OCI-M1 (cell line): ENCODE data around the gene SIL1.
"Not testable (repeated sequence)": the region's sequence is repeated elsewhere in the genome, so short reads cannot be mapped to it uniquely, and the experiment has no call there.

Source experiments
- DNase-seq: peaks from one replicate; lab custom pipeline; 2025; lab: John Stamatoyannopoulos, UW

Gene SIL1

DNA sequence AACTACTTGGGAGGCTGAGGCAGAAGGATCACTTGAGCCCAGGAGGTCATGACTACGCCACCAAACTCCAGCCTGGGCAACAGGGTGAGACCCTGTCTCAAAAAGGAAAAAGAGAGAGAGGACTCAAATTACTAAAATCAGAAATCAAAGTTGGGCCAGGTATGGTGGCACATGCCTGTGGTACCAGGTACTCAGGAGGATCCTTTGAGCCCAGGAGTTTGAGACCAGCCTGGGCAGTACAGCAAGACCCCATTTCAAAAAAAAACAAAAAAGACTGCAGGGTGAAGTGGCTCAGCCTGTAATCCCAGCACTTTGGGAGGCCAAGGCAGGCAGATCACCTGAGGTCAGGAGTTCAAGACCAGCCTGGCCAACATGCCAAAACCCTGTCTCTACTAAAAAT is 23.8 kb downstream of the SIL1 start:
- DNase-seq = not testable (repeated sequence)

DNA sequence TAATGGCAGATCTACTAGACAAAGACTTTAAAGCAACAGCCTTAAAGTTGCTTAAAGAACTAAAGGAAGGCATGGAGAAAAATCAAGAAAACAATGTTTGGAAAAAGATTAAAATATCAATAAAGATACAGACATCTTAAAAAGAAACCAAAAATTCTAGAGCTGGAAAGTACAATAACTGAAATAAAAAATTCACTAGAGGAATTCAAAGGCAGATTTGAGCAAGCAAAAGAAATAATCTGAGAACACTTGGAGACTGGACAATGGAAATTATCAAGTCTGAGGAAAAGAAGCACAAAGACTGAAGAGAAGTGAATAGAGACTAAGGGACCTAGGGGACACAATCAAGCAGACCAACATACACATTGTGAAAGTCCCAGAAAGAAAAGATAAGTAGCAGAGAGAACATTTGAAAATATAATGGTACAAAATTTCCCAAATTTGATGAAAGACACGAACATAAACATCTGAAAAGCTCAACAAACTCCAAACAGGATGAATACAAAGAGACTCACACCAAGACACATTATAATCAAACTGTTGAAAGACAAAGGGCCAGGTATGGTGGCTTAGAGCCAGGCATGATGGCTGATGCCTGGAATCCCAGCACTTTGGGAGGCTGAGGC is 26.3 kb downstream of the SIL1 start:
- DNase-seq = no peak

DNA sequence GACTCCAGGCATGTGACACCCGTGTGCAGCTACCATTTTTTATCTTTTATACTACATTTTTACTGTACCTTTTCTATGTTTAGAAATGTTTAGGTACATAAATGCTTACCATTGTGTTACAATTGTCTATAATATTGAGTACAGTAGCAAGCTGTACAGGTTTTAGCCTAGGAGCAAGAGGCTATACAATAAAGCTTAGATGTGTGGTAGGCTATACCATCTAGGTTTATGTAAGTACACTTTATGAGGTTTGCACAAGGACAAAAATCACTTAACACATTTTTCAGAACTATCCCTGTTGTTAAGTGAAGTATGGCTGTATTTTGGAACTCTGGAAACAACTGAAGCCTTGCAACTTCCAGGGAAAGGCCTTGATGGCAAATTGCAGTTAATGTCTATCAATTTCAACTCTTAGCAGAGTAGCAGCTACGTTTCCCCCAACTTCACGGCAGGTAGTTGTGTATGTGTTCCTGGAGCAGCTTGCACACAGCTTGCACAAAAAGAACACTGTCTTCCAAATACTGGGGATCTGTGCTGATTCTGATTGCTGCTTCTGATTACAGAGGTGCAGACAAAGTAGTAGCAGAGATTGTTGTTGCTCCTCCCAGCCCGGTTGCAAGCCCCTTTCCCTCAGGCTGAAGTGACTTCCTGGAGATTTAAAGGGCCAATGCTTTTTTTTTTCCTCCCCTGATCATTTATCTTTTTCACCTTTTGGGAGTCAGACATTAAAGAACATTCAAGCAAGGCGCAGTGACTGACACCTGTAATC is 30.0 kb downstream of the SIL1 start:
- DNase-seq = no peak

DNA sequence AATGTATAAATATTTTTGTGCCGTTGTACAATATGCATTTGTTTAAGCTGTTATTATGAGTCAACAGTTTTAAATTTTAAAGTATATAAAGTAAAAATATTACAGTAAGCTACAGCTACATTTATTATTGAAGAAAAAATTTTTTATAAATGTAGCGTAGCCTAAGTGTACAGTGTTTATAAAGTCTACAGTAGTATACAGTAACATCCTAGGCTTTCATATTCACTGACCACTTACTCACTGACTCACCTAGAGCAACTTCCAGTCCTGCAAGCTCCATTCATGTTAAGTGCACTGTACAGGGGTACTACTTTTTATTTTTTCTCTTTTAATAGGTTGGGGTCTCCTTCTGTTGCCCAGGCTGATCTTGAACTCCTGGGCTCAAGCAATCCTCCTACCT is 30.6 kb downstream of the SIL1 start:
- no peak for DNase-seq

DNA sequence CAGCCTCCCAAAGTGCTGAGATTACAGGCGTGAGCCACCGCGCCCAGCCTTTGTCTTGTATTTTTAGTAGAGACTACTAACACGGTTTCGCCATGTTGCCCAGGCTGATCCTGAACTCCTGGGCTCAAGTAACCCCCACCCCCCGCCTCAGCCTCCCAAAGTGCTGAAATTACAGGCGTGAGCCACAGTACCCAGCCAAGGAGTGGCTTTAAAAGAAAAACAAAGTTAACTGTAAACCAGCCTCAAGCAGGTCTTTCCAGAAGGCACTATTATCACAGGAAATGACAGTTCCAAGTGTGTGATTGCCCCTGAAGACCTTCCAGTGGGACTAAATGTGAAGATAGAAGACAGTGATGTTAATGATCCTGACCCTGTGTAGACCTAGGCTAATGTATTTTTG is 31.1 kb downstream of the SIL1 start:
- DNase-seq = no peak

DNA sequence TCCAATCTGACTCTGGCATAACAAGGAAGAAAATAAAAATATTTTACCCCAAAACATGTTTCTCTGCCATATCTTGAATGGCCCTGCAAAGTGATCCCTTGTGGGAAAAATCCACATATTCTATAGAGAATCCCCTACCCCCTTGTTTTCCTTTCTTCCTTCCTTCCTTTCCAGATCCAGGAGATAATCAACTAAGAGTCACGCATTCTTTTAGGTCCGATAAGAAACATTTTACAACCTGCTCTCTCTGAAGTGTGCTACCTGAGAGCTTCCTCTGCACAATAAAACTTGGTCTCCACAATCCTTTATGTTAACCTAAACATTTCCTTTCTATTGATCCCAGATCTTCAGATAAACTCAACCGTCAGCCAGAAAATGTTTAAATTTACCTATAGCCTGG is 33.3 kb downstream of the SIL1 start:
- not testable (repeated sequence) for DNase-seq

DNA sequence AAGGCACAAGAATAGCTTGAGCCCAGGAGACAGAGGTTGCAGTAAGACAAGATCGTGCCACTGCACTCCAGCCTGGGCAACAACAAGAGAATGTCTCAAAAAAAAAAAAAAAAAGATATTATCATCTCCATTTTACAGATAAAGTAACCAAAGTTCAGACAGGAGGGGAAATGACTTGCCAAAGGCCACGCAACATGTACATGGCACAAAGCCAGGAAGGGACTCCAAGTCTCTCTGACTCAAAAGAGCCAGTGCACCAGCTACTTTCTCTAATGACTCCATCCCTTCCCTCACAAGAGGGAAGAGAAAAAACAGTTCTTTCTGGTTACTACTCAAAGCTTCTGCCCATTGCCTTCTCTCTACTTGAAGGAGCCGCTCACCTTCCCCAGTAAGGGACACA is 34.1 kb downstream of the SIL1 start:
- peak; percentile 68 for DNase-seq

DNA sequence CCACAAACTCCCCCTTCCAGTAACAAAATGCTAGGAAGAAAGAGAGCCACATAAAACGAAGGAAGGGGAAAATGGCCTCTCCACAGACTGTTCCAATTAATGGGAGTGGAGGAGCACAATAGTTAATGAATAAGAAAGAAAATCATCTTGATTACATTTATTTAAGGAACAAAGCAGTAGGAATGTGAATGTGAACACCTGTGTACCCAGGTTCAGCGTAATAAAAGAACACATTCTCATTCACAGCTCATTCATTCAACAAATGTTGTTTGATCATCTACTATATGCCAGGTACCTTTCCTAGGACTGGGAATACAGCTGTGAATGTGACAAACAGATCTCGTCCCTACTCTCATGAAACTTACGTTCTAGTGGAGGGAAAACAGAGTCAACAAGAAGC is 35.7 kb downstream of the SIL1 start:
- DNase-seq = no peak

DNA sequence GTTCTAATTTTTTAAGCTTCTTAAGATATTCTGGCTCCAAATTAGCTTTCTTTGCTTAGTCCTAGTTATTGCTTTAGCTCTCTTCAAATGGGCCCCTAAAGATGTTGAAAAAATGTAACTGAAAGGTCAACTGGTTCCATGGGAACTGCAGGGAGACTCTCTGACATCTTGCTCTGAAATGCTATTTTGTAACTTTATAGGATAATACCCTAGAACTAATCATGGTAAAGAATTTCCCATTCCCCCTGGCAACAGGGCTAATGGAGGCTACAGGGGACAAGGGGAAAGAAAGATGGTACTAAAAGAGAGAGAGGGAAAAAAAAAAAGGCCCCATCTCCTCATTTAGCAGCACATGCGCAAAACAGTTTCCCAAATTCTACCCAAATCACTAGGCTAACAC is 39.4 kb downstream of the SIL1 start:
- DNase-seq = no peak

DNA sequence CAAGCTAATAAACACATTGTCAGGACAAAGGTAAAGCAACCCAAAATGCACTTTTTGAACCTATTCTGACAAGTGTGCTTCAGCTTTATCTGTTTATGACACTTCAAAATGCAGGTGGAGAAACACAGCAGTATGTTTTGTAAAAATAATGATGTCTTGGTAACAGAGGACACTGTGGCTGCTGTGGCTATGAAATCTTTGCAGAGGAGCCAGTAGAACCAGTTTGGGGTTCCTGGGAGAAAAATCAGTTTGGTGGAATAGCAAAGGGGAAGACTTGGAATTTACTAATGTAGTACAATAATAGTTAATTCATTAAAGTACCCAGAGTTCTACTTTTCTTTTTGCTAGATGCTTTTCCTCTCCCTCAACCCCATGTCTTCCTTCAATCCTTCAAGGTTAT is 40.6 kb downstream of the SIL1 start:
- DNase-seq = no peak

DNA sequence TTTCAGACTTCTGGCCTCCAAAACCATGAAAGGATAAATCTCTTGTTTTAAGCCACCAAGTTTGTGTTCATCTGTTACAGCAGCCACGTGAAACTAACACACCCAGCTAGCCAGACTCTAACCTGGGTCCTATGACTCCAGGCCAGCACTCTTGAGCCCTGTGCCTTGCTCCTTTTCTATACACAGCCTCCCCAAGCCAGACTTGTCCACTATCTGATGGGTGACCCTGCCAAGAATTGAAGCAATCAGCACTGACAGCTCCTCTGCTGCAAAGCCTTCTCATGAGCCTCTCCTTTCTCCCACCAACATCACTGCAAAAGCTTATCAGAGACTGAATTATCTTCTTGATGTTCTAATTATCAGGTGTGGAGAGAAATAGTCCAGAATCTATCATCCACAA is 41.4 kb downstream of the SIL1 start:
- DNase-seq = no peak

DNA sequence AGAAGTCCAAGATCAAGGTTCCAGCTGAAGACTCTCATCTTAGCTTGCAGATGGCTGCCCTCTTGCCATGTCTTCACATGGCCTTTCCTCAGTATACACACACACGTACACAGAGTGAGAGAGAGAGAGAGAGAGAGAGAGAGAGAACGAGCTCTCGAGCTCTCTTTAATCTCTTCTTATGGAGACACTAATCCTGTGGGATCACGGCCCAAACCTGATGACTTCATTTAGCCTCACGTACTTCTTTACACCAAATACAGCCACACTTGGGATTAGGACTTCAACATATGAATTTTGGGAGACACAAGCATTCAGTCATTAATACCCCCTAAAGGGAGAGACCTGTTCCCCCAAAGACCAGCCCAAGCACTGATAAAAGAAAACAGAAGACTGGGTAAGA is 42.8 kb downstream of the SIL1 start:
- no peak for DNase-seq

DNA sequence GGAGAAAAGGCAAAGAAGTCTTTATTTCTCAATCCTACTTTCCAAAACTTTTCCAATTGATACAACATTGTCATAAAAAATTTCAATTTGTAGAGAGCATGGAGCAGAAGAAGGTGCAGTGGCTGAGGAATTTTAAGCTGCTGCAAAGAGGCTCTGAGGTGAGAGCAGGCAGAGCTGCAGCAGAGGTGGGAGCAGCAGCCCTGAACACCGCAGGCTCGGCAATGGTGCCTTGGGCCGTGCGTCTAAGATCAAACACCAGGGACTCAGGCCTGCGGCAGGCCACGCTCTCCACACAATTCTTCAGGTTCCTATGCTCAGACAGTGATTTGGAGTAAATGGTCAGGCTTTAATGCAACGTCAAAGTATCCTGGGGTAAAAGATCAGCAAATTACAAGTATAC is 46.3 kb downstream of the SIL1 start:
- DNase-seq = no peak

DNA sequence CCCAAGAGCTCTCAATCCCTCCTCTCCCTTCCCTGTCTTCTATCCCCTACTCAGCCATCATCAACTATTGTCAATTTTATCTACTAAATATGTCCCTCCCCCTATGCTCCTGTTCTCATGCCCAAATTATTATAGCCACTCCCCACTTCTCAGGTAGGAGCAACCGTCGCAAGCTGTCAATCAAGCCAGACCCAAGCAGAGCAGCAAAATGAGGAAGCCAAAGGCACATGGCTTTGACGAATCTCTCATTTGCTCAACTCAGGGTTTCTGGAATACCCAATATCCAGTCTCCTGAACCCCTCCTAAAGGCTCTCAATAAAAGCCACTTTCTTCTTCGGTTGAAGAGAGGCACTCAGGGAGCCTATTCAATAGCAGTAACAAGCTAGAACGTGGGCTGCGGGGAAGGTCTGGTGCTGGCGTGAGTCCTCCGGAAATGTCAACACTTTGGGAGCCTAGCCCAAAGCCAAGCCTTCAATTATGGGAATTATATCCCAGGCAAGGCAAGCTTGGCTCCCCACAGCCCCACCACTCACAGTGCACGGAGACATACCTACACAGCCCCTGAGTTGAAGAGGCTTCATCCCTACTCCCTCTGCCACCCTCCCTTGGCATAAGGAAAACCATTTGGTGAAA is 47.7 kb downstream of the SIL1 start:
- DNase-seq = peak; percentile 60

DNA sequence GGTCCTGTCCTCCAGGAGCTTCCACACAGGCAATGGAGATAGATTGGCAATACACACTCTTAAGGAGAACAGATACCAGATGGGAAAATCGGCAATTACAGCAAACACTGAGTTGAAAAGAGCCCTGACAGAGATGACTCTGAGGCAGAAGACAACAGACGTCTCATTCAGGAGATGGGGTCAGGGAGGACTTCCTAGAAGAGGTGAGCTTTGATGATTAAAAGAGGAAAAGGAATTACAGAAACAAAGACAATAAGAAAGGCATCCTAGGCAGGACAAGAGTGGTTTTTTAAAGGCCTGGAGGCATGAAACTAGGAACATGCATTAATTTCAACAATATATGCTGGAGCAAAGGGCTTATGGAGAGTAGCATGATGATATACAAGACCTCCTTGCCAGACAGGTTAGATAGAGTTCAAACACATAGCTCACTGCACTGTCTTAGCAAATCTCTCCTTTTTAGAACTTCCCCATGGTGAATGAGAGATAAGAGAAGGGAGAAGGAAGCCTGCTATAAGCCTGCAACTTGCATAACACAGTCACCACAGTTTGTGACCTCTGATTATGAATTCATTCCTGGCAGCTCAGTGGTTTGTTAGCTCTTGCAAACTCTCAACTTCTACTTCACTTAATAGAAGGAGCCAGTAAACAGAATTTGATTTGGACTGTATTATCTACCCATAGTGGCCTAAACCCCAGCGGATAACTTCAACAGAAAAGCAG is 48.5 kb downstream of the SIL1 start:
- DNase-seq = peak; percentile 94

DNA sequence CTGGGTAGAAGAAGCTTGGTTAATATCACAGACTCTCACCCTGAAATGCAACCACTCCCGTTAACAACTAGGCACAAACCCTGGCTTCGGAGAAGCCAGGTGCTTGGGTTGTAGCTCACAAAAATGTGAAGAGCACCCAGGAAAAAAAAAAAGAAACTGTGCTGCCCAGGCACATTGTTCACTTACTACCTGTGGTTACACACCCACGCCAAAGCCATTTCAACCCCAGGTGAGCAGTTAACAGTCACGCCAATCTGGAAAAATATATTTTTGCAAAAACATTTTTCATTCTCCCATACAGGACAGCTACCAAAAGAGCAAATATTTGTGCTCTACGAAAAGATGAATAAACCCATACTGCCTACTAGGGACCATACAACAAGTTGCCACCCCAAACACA is 49.2 kb downstream of the SIL1 start:
- no peak for DNase-seq

DNA sequence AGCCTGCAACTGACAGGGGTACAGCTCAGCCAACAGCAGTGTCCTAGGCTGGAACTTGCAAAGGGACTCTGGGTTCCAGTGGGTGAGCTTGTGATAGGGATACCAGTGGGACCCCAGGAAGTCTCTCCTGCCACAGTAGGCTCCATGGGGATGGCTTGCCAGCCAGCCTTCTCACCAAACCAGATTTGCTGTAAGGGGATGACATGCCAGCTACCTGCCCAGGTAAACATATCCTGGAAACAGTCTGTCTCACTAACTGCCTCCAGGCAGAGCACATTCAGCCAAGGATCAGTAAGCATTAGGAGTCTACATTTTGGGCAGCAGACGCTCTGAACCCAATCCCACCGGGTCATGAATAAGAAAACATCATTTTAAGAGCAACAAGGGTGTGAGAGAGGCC is 49.9 kb downstream of the SIL1 start:
- no peak for DNase-seq

DNA sequence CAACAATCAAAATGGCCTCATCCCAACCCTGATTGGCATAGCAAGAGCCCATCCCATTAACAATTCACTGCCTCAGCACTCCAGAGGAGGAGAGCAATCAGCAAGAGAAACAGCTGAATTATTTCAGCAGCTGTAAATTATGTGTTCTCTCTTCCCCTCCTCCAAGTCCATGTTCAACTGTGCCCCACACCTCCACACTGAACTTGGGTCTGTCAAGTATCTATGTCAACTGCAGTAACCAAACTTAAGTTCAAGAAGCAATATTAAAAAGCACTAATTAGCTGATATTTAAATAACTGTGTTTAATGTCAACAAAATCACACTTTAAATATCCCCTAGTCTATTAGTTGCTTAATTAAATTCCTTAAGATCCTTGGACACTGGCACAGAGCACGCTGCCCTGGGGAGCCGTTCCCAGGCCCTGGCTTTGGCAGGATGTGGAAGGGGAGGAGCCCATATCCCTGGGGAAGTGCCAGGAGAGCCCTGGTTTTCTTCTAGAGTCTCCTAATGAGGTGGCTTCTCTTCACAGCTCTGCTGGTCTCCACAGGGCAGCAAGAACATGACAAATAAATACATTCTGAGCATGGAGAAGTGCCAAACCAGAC is 50.6 kb downstream of the SIL1 start:
- no peak for DNase-seq

DNA sequence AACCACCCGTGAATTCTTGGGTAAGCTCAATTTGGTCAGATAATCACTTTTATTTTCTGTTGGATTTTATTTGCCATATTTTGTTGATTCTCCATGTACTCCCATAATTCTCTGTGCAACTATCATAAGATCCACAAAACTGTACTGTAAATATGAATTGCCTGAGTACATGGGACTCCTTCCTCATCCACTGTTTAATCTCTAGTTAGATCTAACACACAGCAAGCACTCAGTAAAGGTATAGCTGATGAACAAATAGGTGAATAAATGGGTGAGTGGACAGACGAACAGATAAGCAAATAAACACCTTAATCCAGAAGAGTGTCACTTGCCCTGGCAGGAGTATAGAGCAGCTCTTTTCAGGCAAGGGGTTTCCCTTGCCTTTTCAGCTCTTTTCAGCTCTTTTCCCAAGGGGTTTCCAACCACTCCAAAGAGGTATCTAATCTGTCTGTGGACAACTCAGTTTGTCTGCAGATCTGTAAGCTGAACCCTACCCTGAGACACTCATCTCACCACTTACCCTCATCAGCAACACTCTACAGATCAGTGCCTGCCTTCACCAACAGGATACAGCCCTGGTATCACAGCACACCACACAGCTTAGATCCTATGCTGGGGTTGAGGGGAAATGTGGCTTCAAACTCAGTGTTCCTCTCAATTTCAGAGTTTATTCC is 51.2 kb downstream of the SIL1 start:
- no peak for DNase-seq

DNA sequence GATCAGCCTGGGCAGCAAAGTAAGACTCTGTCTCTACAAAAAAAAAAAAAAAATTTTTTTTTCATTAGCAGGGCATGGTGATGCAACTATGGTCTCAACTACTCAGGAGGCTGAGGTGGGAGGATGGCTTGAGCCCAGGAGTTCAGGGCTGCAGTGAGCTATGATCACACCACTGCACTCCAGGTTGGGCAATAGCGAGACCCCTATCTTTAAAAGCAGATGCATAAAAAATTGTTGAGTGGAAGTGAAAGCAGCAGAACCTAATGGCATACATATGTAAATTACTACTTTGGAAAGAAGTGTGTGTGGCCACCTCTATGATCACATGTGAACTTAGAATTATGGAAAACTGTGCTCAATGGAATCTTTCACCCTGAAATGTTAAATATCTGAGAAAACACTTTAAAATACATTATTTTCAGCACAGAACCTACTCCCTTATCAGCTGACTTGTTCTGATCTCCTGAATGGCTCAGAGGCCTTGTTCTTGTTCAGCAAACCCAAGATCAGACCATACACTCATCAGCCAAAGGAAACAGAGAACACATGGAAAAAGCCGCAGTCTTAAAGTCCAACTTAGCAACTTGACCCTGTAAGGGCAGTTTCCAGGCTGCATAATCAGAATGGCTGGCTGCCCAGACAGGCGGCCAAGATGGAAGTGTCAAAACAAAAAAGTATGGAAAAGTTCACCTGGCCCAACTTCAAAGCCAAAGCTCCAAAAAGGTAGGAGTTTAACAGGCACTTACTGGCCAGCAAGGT is 56.5 kb downstream of the SIL1 start:
- DNase-seq = peak; percentile 85

DNA sequence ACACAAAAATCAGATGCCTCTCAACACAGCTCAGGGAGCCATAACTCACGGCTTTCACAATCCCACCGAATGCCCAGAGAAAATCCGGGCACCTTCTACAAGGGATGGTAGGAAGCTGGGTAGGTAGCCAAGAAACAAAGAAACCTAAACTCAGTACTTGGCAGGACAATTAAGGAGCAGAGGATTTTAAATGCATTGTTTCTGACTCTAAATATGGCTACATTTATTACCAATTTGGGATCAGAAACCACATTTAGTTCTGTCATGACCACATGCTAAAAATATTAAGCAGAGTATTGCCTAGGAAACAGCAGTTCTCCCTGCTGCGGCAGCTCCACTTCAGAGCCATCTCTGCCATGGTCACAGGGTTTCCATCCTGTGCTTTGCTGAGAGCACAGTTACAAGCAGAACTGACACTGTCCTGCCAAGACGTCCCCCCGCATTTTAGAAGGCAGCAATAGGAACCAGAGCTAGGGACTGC is 57.5 kb downstream of the SIL1 start:
- no peak for DNase-seq
